ENCODE data around the gene CHD5. TPM values are rescaled to one million over a fixed set of nuclear protein-coding genes. Genes with fewer than 3 reads are reported as not detected.

Gene CHD5
- total and polyA plus RNA-seq, 4 donors = 0.10 to 0.55 (median 0.31) TPM

DNA sequence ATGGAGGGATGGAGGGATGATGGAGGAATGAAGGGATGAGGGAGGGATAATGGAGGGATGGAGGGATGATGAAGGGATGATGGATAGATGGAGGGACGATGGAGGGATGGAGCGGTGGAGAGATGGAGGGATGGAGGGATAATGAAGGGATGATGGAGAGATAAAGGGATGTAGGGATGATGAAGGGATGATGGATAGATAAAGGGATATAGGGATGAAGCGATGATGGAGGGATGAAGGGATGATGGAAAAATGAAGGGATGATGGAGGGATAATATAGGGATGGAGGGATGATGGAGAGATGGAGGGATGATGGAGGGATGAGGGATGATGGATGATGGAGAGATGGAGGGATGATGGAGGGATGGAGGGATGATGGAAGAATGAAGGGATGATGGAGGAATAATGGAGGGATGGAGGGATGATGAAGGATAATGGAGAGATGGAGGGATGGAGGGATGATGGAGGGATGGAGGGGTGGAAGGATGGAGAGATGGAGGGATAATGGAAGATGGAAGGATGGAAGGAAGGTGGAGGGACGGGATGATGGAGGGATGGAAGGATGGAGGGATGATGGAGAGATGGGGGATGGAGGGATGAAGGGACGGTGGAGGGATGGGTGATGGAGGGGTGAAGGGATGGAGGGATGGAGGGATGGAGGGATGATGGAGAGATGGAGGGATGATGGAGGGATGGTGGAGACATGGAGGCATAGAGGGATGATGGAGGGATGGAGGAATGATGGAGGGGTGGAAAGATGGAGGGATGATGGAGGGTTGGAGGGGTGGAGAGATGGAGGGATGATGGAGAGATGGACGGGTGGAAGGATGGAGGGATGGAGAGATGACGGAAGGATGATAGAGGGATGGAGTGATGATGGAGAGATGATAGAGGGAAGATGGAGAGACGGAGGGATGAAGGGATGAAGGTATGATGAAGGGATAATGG lies 72.4 kb downstream of the CHD5 start:
- Histone ChIP-seq H3K36me3 (ENCODE audit: control insufficient read depth in 4 of 4, insufficient read depth in 4 of 4, low read length in 4 of 4) (no peaks in the 10 kb centered on the region), H3K27me3 (ENCODE audit: control insufficient read depth in 3 of 3, insufficient read depth in 3 of 3, low read length in 2 of 3) (peaks cover 0 to 6% (median 2%) of the 10 kb centered on the region in 3 donors), H3K4me3 (no peak overlapping the region), H3K9ac (ENCODE audit: insufficient read depth in 1 of 2, low read length in 2 of 2) (no peak overlapping the region), H3K9me3 (ENCODE audit: control insufficient read depth in 4 of 4, insufficient read depth in 3 of 4, low read length in 3 of 4) (no peaks in the 10 kb centered on the region), H3K27ac (ENCODE audit: low read depth in 1 of 2, low read length in 1 of 2) (no peak overlapping the region), H3K4me1 (ENCODE audit: control insufficient read depth in 5 of 5, insufficient read depth in 5 of 5, low read length in 5 of 5) (no peaks in the 10 kb centered on the region)
- ATAC-seq (ENCODE audit: insufficient read depth, low FRiP score) (no peak), DNase-seq (no peak)
- TF ChIP-seq, protein P1, sequence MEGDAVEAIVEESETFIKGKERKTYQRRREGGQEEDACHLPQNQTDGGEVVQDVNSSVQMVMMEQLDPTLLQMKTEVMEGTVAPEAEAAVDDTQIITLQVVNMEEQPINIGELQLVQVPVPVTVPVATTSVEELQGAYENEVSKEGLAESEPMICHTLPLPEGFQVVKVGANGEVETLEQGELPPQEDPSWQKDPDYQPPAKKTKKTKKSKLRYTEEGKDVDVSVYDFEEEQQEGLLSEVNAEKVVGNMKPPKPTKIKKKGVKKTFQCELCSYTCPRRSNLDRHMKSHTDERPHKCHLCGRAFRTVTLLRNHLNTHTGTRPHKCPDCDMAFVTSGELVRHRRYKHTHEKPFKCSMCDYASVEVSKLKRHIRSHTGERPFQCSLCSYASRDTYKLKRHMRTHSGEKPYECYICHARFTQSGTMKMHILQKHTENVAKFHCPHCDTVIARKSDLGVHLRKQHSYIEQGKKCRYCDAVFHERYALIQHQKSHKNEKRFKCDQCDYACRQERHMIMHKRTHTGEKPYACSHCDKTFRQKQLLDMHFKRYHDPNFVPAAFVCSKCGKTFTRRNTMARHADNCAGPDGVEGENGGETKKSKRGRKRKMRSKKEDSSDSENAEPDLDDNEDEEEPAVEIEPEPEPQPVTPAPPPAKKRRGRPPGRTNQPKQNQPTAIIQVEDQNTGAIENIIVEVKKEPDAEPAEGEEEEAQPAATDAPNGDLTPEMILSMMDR (IDR thresholded peaks at IDR 0.05; ENCODE audit: control extremely low read depth, extremely low read depth) = no peak
- WGBS, 2 donors = 91% methylated on average over 8 of the region's 8 CpGs

DNA sequence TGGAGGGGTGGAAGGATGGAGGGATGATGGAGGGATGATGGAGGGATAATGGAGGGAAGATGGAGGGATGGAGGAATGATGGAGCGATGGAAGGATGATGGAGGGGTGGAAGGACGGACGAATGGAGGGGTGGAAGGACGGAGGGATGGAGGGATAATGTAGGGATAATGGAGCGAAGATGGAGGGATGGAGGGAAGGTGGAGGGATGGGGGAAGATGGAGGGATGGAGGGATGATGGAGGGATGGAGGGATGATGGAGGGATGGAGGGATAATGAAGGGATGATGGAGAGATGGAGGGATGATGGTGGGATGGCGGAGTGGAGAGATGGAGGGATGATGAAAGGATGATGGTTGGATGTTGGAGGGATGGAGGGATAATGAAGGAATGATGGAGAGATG lies 73.1 kb downstream of the CHD5 start:
- DNase-seq (no peak), ATAC-seq (ENCODE audit: insufficient read depth, low FRiP score) (no peak)
- Histone ChIP-seq H3K27ac (ENCODE audit: low read depth in 1 of 2, low read length in 1 of 2) (no peak overlapping the region), H3K4me1 (ENCODE audit: control insufficient read depth in 5 of 5, insufficient read depth in 5 of 5, low read length in 5 of 5) (no peaks in the 10 kb centered on the region), H3K9me3 (ENCODE audit: control insufficient read depth in 4 of 4, insufficient read depth in 3 of 4, low read length in 3 of 4) (no peaks in the 10 kb centered on the region), H3K27me3 (ENCODE audit: control insufficient read depth in 3 of 3, insufficient read depth in 3 of 3, low read length in 2 of 3) (peaks cover 0 to 6% (median 2%) of the 10 kb centered on the region in 3 donors), H3K4me3 (no peak overlapping the region), H3K36me3 (ENCODE audit: control insufficient read depth in 4 of 4, insufficient read depth in 4 of 4, low read length in 4 of 4) (no peaks in the 10 kb centered on the region), H3K9ac (ENCODE audit: insufficient read depth in 1 of 2, low read length in 2 of 2) (no peak overlapping the region)
- 94 to 97% methylated on average over 6 of the region's 6 CpGs for WGBS, 2 donors
- TF ChIP-seq, protein P1 (IDR thresholded peaks at IDR 0.05; ENCODE audit: control extremely low read depth, extremely low read depth) = no peak

DNA sequence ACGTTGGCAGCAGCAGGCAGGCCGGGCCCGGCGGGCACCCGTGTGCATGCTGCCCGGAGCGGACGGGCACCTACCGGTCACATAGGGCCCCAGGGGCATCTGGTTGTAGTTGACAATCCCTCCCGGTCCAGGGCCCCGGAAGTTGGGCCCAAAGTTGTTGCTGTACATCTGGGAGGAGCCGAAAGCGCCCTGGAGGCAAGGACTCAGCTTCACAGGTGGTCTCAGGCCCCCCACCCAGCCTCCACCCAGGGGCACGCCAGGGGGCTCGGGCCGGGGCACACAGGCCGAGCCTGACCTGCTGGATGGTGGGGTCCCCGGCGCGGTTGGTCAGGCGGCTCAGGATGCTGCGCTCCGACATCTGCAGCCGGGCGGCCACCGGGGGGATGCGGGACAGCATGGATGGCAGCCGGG lies 73.8 kb downstream of the CHD5 start:
- Histone ChIP-seq H3K4me3 (no peak overlapping the region), H3K36me3 (ENCODE audit: control insufficient read depth in 4 of 4, insufficient read depth in 4 of 4, low read length in 4 of 4) (no peaks in the 10 kb centered on the region), H3K27ac (ENCODE audit: low read depth in 1 of 2, low read length in 1 of 2) (no peak overlapping the region), H3K27me3 (ENCODE audit: control insufficient read depth in 3 of 3, insufficient read depth in 3 of 3, low read length in 2 of 3) (peaks cover 0 to 6% (median 2%) of the 10 kb centered on the region in 3 donors), H3K9ac (ENCODE audit: insufficient read depth in 1 of 2, low read length in 2 of 2) (no peak overlapping the region), H3K4me1 (ENCODE audit: control insufficient read depth in 5 of 5, insufficient read depth in 5 of 5, low read length in 5 of 5) (no peaks in the 10 kb centered on the region), H3K9me3 (ENCODE audit: control insufficient read depth in 4 of 4, insufficient read depth in 3 of 4, low read length in 3 of 4) (no peaks in the 10 kb centered on the region)
- 88 to 93% methylated on average over 22 to 28 of the region's 28 CpGs for WGBS, 2 donors
- DNase-seq (no peak), ATAC-seq (ENCODE audit: insufficient read depth, low FRiP score) (no peak)
- TF ChIP-seq, protein P1 (IDR thresholded peaks at IDR 0.05; ENCODE audit: control extremely low read depth, extremely low read depth) = no peak

All from lung (tissue), 12 donors.